ENCODE measurements around the gene ERC2.
A peak's percentile ranks its signal among the peaks of the same experiment; 100 is the strongest.

The ERC2 gene

DNA sequence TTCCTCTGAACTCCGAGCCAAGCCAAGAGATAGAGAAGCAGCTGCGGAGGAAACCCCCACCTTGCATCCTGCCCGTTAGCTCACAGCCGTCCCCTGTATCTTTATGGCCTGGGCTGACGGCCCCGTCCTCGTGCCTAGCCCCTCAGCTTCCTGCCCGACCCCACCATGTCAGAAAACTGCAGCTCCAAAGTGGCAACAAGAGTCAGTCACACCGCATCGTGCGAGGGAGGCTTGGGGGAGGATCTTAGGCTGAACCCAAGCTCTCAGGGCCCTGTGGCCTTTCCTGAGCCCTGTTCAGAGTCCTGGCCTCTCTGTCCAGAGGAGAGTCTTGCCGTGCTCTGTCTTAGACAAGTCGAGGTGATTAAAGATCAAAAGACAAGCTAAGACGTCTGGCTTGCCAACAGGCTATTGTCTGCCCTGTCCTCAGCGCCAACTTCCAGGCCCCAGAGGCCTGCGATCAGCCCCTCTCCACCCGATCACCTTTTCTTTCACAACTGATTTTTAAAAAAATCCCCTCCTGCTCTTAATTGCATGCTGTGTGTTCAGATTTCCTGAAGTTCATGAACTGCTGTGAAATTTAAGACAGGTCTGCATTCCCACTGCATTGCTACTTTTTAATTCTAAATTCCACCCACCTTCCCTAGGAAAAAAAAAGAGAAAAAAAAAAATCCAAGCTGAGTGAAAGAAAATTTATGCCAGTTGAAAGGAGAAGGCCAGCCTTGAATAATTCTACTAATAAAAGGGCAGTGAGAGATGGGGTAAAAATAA is 891.5 kb downstream of the ERC2 start:
- 72% methylated on average over 15 to 16 of the region's 17 CpGs for WGBS, 2 experiments (ENCODE audit: insufficient coverage in 2 of 2)
- Histone ChIP-seq H3K4me1 (ENCODE audit: control insufficient read depth, insufficient read depth, low read length, poor library complexity, severe bottlenecking) (peaks cover 10% of the 10 kb centered on the region), H3K27ac (ENCODE audit: low read depth, low read length, severe bottlenecking) (peak overlapping the region; percentile 73), H3K4me3 (ENCODE audit: extremely low read depth, insufficient read depth, low read length, poor library complexity, severe bottlenecking) (no peak overlapping the region), H3K36me3 (ENCODE audit: control insufficient read depth, insufficient read depth, low read length) (no peaks in the 10 kb centered on the region), H3K9me3 (ENCODE audit: control insufficient read depth, low read length) (peaks cover 5% of the 10 kb centered on the region)

DNA sequence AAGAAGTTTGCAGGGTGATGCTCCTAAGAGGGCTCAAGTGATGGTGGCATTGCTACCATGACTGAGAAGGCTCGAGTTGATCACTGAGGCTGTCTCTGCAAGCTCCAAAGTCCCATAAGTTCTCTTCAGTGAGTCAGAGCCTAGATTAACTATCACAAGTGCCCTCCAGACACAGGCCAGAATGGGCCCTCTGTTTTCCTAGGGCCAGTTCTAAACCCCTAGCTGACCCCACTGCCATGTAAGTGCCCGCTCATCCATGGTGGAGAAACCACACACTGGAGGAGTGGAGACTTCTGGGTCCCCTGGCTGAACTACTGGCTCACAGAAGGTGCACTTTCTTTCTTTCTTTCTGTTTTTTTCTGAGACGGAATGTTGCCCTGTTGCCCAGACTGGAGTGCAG is 893.6 kb downstream of the ERC2 start:
- WGBS, 2 experiments (ENCODE audit: insufficient coverage in 2 of 2): 92 to 100% methylated on average over 3 of the region's 3 CpGs
- Histone ChIP-seq H3K9me3 (ENCODE audit: control insufficient read depth, low read length) (peaks cover 5% of the 10 kb centered on the region), H3K4me1 (ENCODE audit: control insufficient read depth, insufficient read depth, low read length, poor library complexity, severe bottlenecking) (peaks cover 21% of the 10 kb centered on the region), H3K27ac (ENCODE audit: low read depth, low read length, severe bottlenecking) (no peak overlapping the region), H3K36me3 (ENCODE audit: control insufficient read depth, insufficient read depth, low read length) (no peaks in the 10 kb centered on the region), H3K4me3 (ENCODE audit: extremely low read depth, insufficient read depth, low read length, poor library complexity, severe bottlenecking) (no peak overlapping the region)

GRCh38 chr3:55572816-55573215 is 895.5 kb downstream of the ERC2 start:
- WGBS, 2 experiments (ENCODE audit: insufficient coverage in 2 of 2): no CpG with 5 or more reads among the region's 2 CpGs
- H3K4me1 ChIP-seq (ENCODE audit: control insufficient read depth, insufficient read depth, low read length, poor library complexity, severe bottlenecking): peaks cover 24% of the 10 kb centered on the region
- H3K9me3 ChIP-seq (ENCODE audit: control insufficient read depth, low read length): no peaks in the 10 kb centered on the region
- no peak overlapping the region for H3K4me3 ChIP-seq (ENCODE audit: extremely low read depth, insufficient read depth, low read length, poor library complexity, severe bottlenecking)
- no peak overlapping the region for H3K27ac ChIP-seq (ENCODE audit: low read depth, low read length, severe bottlenecking)
- H3K36me3 ChIP-seq (ENCODE audit: control insufficient read depth, insufficient read depth, low read length): no peaks in the 10 kb centered on the region

DNA sequence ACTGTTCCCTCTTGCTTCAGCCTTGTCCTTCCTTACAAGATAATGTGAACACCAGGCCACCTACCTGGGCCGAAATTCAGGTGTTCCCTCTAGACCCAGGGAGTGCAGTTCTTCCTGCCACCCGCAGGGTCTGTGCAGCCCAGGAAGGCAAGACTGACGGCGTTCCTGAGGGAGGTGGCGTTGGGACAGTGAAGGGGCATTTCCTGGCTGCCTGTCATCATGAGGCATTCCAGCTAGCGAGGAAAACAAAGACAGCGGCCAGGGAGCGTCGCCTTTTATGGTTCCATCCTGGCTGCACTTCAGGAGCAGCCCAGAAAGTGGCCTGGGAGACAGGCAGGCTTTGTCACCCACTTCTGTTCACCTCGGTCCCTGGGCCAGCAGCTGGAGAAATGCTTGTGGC is 896.4 kb downstream of the ERC2 start:
- Histone ChIP-seq H3K4me3 (ENCODE audit: extremely low read depth, insufficient read depth, low read length, poor library complexity, severe bottlenecking) (no peak overlapping the region), H3K9me3 (ENCODE audit: control insufficient read depth, low read length) (no peaks in the 10 kb centered on the region), H3K36me3 (ENCODE audit: control insufficient read depth, insufficient read depth, low read length) (no peaks in the 10 kb centered on the region), H3K4me1 (ENCODE audit: control insufficient read depth, insufficient read depth, low read length, poor library complexity, severe bottlenecking) (peaks cover 28% of the 10 kb centered on the region), H3K27ac (ENCODE audit: low read depth, low read length, severe bottlenecking) (peak overlapping the region; percentile 48)
- 15 to 23% methylated on average over 8 to 9 of the region's 10 CpGs for WGBS, 2 experiments (ENCODE audit: insufficient coverage in 2 of 2)

DNA sequence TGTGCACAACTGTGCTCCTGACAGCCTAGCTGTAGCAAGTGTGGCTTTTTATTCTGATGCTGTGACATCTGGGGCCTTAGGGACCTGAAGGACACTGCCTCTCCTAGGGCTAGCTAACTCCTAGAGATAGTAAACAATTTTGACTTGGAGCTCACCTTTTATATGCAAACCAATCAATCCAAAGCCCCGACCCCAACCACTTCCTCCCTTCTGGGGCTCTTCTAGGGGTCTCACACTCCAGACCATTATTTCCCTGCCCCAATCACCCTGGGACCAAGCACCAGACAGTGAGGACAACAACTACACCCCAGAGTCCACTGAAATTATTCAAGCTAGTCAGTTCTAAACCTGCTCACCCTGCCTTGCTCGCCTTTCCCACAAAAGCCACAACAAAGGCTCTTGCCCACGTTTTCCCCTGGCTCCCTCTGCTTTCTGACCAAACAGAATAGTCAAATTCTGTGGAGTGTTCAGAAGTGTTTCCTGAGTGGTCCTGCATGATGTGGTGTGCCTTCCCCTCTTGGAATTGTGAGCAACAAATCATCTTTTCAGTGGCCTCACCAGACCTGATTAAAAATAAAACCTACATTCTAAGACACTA is 897.0 kb downstream of the ERC2 start:
- 17 to 50% methylated on average over 1 to 3 of the region's 3 CpGs for WGBS, 2 experiments (ENCODE audit: insufficient coverage in 2 of 2)

DNA sequence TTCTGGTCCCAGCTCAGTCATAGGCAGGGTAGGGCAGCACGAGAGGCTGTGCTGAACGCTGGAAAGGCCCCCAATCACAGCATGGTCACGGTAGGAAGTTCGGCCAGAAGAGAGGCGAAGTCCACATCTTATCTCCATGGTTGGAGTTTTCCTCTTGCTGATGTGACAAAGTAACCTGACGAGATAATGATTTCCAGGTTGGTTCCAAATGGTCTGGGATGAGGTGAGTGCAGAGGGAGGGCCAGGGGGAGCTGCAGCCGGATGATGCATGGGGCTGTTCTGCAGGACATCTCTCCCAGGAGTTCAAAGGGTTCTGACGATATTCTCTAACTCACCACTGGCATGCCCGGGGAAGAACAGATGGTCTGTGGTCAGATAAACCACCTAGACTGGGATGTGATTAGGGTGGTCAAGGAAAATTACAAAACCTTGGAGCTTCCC is 898.0 kb downstream of the ERC2 start:
- H3K27ac ChIP-seq (ENCODE audit: low read depth, low read length, severe bottlenecking): no peak overlapping the region
- H3K9me3 ChIP-seq (ENCODE audit: control insufficient read depth, low read length): no peaks in the 10 kb centered on the region
- H3K4me1 ChIP-seq (ENCODE audit: control insufficient read depth, insufficient read depth, low read length, poor library complexity, severe bottlenecking): peaks cover 24% of the 10 kb centered on the region
- WGBS, 2 experiments (ENCODE audit: insufficient coverage in 2 of 2): 85 to 86% methylated on average over 6 to 7 of the region's 9 CpGs
- no peaks in the 10 kb centered on the region for H3K36me3 ChIP-seq (ENCODE audit: control insufficient read depth, insufficient read depth, low read length)
- H3K4me3 ChIP-seq (ENCODE audit: extremely low read depth, insufficient read depth, low read length, poor library complexity, severe bottlenecking): no peak overlapping the region

More for the DNA sequence above, 897.0 kb downstream of the ERC2 start:
- peak overlapping the region; percentile 6 for H3K27ac ChIP-seq (ENCODE audit: low read depth, low read length, severe bottlenecking)
- no peaks in the 10 kb centered on the region for H3K9me3 ChIP-seq (ENCODE audit: control insufficient read depth, low read length)
- H3K36me3 ChIP-seq (ENCODE audit: control insufficient read depth, insufficient read depth, low read length): no peaks in the 10 kb centered on the region
- peaks cover 24% of the 10 kb centered on the region for H3K4me1 ChIP-seq (ENCODE audit: control insufficient read depth, insufficient read depth, low read length, poor library complexity, severe bottlenecking)
- no peak overlapping the region for H3K4me3 ChIP-seq (ENCODE audit: extremely low read depth, insufficient read depth, low read length, poor library complexity, severe bottlenecking)

DNA sequence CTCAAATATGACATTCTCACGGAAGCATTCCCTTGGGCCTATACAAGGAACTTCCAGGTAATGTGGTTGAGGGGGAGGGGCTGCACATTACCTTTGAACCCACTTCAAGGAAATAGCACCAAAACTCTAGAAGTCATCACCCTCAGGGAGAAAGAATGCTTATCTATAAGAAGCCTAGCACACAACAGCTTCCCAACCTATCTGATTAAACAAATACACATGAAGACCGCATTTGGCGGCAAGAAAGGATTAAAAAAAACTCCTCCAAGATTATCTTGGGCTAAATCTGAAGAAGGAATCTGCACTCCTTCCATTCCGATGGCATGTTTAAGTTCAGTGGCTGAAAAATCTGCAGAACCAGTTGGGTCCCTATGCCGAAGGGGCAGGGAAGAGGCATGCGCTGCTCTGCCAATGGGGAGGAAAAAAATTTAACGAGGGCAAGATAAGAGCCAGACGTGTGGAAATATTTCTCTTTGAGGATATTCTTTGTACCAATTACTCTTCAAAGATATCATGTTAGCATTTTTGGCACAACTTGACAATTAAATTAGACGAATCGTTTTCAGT is 899.2 kb downstream of the ERC2 start:
- H3K27ac ChIP-seq (ENCODE audit: low read depth, low read length, severe bottlenecking): no peak overlapping the region
- 88 to 95% methylated on average over 7 to 8 of the region's 10 CpGs for WGBS, 2 experiments (ENCODE audit: insufficient coverage in 2 of 2)

GRCh38 chr3:55567615-55568014 is 900.7 kb downstream of the ERC2 start:
- Histone ChIP-seq H3K36me3 (ENCODE audit: control insufficient read depth, insufficient read depth, low read length) (no peaks in the 10 kb centered on the region), H3K4me1 (ENCODE audit: control insufficient read depth, insufficient read depth, low read length, poor library complexity, severe bottlenecking) (peaks cover 23% of the 10 kb centered on the region), H3K27ac (ENCODE audit: low read depth, low read length, severe bottlenecking) (no peak overlapping the region), H3K4me3 (ENCODE audit: extremely low read depth, insufficient read depth, low read length, poor library complexity, severe bottlenecking) (no peak overlapping the region), H3K9me3 (ENCODE audit: control insufficient read depth, low read length) (no peaks in the 10 kb centered on the region)
- WGBS, 2 experiments (ENCODE audit: insufficient coverage in 2 of 2): 100% methylated on average over 1 of the region's 3 CpGs

More for the DNA sequence above, 899.2 kb downstream of the ERC2 start:
- Histone ChIP-seq H3K36me3 (ENCODE audit: control insufficient read depth, insufficient read depth, low read length) (no peaks in the 10 kb centered on the region), H3K9me3 (ENCODE audit: control insufficient read depth, low read length) (no peaks in the 10 kb centered on the region), H3K4me1 (ENCODE audit: control insufficient read depth, insufficient read depth, low read length, poor library complexity, severe bottlenecking) (peaks cover 24% of the 10 kb centered on the region), H3K4me3 (ENCODE audit: extremely low read depth, insufficient read depth, low read length, poor library complexity, severe bottlenecking) (no peak overlapping the region)

GRCh38 chr3:55567121-55567520 is 901.1 kb downstream of the ERC2 start:
- no peak overlapping the region for H3K4me3 ChIP-seq (ENCODE audit: extremely low read depth, insufficient read depth, low read length, poor library complexity, severe bottlenecking)
- no peak overlapping the region for H3K27ac ChIP-seq (ENCODE audit: low read depth, low read length, severe bottlenecking)
- 93 to 100% methylated on average over 1 of the region's 1 CpG for WGBS, 2 experiments (ENCODE audit: insufficient coverage in 2 of 2)
- H3K9me3 ChIP-seq (ENCODE audit: control insufficient read depth, low read length): no peaks in the 10 kb centered on the region
- H3K36me3 ChIP-seq (ENCODE audit: control insufficient read depth, insufficient read depth, low read length): no peaks in the 10 kb centered on the region
- peaks cover 21% of the 10 kb centered on the region for H3K4me1 ChIP-seq (ENCODE audit: control insufficient read depth, insufficient read depth, low read length, poor library complexity, severe bottlenecking)

GRCh38 chr3:55565521-55565920 is 902.7 kb downstream of the ERC2 start:
- 94 to 100% methylated on average over 2 of the region's 3 CpGs for WGBS, 2 experiments (ENCODE audit: insufficient coverage in 2 of 2)
- peaks cover 10% of the 10 kb centered on the region for H3K4me1 ChIP-seq (ENCODE audit: control insufficient read depth, insufficient read depth, low read length, poor library complexity, severe bottlenecking)
- H3K27ac ChIP-seq (ENCODE audit: low read depth, low read length, severe bottlenecking): no peak overlapping the region
- no peaks in the 10 kb centered on the region for H3K36me3 ChIP-seq (ENCODE audit: control insufficient read depth, insufficient read depth, low read length)
- no peaks in the 10 kb centered on the region for H3K9me3 ChIP-seq (ENCODE audit: control insufficient read depth, low read length)
- H3K4me3 ChIP-seq (ENCODE audit: extremely low read depth, insufficient read depth, low read length, poor library complexity, severe bottlenecking): no peak overlapping the region

GRCh38 chr3:55564726-55565125 is 903.5 kb downstream of the ERC2 start:
- Histone ChIP-seq H3K27ac (ENCODE audit: low read depth, low read length, severe bottlenecking) (no peak overlapping the region), H3K36me3 (ENCODE audit: control insufficient read depth, insufficient read depth, low read length) (no peaks in the 10 kb centered on the region), H3K9me3 (ENCODE audit: control insufficient read depth, low read length) (no peaks in the 10 kb centered on the region), H3K4me1 (ENCODE audit: control insufficient read depth, insufficient read depth, low read length, poor library complexity, severe bottlenecking) (peaks cover 6% of the 10 kb centered on the region), H3K4me3 (ENCODE audit: extremely low read depth, insufficient read depth, low read length, poor library complexity, severe bottlenecking) (no peak overlapping the region)
- 93 to 100% methylated on average over 3 to 4 of the region's 6 CpGs for WGBS, 2 experiments (ENCODE audit: insufficient coverage in 2 of 2)
